ENCODE results near the gene INS.
A peak's percentile ranks its signal among the peaks of the same experiment; 100 is the strongest.

INS gene

GRCh38 chr11:2187280-2187707, 26.3 kb upstream of the INS start:
- Histone ChIP-seq H3K27me3 (ENCODE audit: insufficient read depth, low read length, poor library complexity) (no peaks in the 10 kb centered on the region), H3K79me2 (ENCODE audit: insufficient read depth, low read length) (no peaks in the 10 kb centered on the region), H3K4me1 (ENCODE audit: insufficient read depth, low read length) (peaks cover 12% of the 10 kb centered on the region), H3K4me3 (ENCODE audit: low read depth in 1 of 2, low read length in 2 of 2) (no peak overlapping the region), H3K9me3 (ENCODE audit: insufficient read depth, low read length, severe bottlenecking) (no peaks in the 10 kb centered on the region), H4K20me1 (ENCODE audit: insufficient read depth, low read length) (no peaks in the 10 kb centered on the region; the same call in 1 of the 2 replicates), H3K9ac (ENCODE audit: low read depth, low read length) (no peak overlapping the region), H3K4me2 (ENCODE audit: insufficient read depth, low read length) (no peak overlapping the region), H3K27ac (ENCODE audit: low read length) (no peak overlapping the region), H2AFZ (ENCODE audit: low read depth, low read length) (no peak overlapping the region), H3K36me3 (ENCODE audit: insufficient read depth, low read length) (no peaks in the 10 kb centered on the region)
- DNase-seq, result no peak
- no peak for ATAC-seq (ENCODE audit: insufficient read depth, low read depth)
- TF ChIP-seq CTCF (IDR thresholded peaks at IDR 0.05; ENCODE audit: borderline replicate concordance, extremely low read depth, low read length, poor library complexity, severe bottlenecking) (no peak), EZH2 (IDR thresholded peaks at IDR 0.05; ENCODE audit: borderline replicate concordance, low read depth, low read length, severe bottlenecking) (no peak)

GRCh38 chr11:2186669-2187279, 25.8 kb upstream of the INS start:
- TF ChIP-seq EZH2 (IDR thresholded peaks at IDR 0.05; ENCODE audit: borderline replicate concordance, low read depth, low read length, severe bottlenecking) (no peak), CTCF (IDR thresholded peaks at IDR 0.05; ENCODE audit: borderline replicate concordance, extremely low read depth, low read length, poor library complexity, severe bottlenecking) (peak; percentile 66)
- peak; percentile 56 for DNase-seq

GRCh38 chr11:2185324-2186085, 24.5 kb upstream of the INS start:
- Histone ChIP-seq H2AFZ (ENCODE audit: low read depth, low read length) (no peak overlapping the region), H3K4me1 (ENCODE audit: insufficient read depth, low read length) (peaks cover 12% of the 10 kb centered on the region), H3K9ac (ENCODE audit: low read depth, low read length) (no peak overlapping the region), H3K36me3 (ENCODE audit: insufficient read depth, low read length) (no peaks in the 10 kb centered on the region), H3K27ac (ENCODE audit: low read length) (no peak overlapping the region), H4K20me1 (ENCODE audit: insufficient read depth, low read length) (no peaks in the 10 kb centered on the region; the same call in 1 of the 2 replicates), H3K79me2 (ENCODE audit: insufficient read depth, low read length) (no peaks in the 10 kb centered on the region), H3K4me3 (ENCODE audit: low read depth in 1 of 2, low read length in 2 of 2) (no peak overlapping the region), H3K27me3 (ENCODE audit: insufficient read depth, low read length, poor library complexity) (no peaks in the 10 kb centered on the region), H3K4me2 (ENCODE audit: insufficient read depth, low read length) (no peak overlapping the region), H3K9me3 (ENCODE audit: insufficient read depth, low read length, severe bottlenecking) (no peaks in the 10 kb centered on the region)
- DNase-seq (peak; percentile 17), ATAC-seq (ENCODE audit: insufficient read depth, low read depth) (peak; percentile 37; the same call in 2 of the 3 replicates)
- TF ChIP-seq EZH2 (IDR thresholded peaks at IDR 0.05; ENCODE audit: borderline replicate concordance, low read depth, low read length, severe bottlenecking) (no peak), CTCF (IDR thresholded peaks at IDR 0.05; ENCODE audit: borderline replicate concordance, extremely low read depth, low read length, poor library complexity, severe bottlenecking) (no peak)

More at GRCh38 chr11:2186669-2187279, 25.8 kb upstream of the INS start:
- peak; percentile 75 for ATAC-seq (ENCODE audit: insufficient read depth, low read depth)
- H3K27ac ChIP-seq (ENCODE audit: low read length), result no peak overlapping the region
- no peaks in the 10 kb centered on the region for H3K36me3 ChIP-seq (ENCODE audit: insufficient read depth, low read length)
- no peaks in the 10 kb centered on the region for H3K27me3 ChIP-seq (ENCODE audit: insufficient read depth, low read length, poor library complexity)
- H3K4me1 ChIP-seq (ENCODE audit: insufficient read depth, low read length), result peaks cover 12% of the 10 kb centered on the region
- H3K9ac ChIP-seq (ENCODE audit: low read depth, low read length), result no peak overlapping the region
- no peak overlapping the region for H3K4me3 ChIP-seq (ENCODE audit: low read depth in 1 of 2, low read length in 2 of 2)
- H3K4me2 ChIP-seq (ENCODE audit: insufficient read depth, low read length), result no peak overlapping the region
- no peaks in the 10 kb centered on the region; the same call in 1 of the 2 replicates for H4K20me1 ChIP-seq (ENCODE audit: insufficient read depth, low read length)
- no peaks in the 10 kb centered on the region for H3K9me3 ChIP-seq (ENCODE audit: insufficient read depth, low read length, severe bottlenecking)
- H3K79me2 ChIP-seq (ENCODE audit: insufficient read depth, low read length), result no peaks in the 10 kb centered on the region
- no peak overlapping the region for H2AFZ ChIP-seq (ENCODE audit: low read depth, low read length)

All from DND-41 (cell line).